AG09319 (cell line): ENCODE measurements around the gene TLR8.

Experiments used
- DNase-seq: peaks from one replicate; pipeline ENCODE4 v3.0.0-alpha.2; 2010; ENCODE audit warnings: low read depth; ENCODE audit errors: extremely low read depth
- TF ChIP-seq, protein P1 (sequence below): IDR thresholded peaks from 2 replicates; pipeline ENCODE4 v1.5.1; 2011; ENCODE audit warnings: low read depth, mild to moderate bottlenecking, inconsistent platforms, low read length, moderate library complexity

TLR8 gene

DNA sequence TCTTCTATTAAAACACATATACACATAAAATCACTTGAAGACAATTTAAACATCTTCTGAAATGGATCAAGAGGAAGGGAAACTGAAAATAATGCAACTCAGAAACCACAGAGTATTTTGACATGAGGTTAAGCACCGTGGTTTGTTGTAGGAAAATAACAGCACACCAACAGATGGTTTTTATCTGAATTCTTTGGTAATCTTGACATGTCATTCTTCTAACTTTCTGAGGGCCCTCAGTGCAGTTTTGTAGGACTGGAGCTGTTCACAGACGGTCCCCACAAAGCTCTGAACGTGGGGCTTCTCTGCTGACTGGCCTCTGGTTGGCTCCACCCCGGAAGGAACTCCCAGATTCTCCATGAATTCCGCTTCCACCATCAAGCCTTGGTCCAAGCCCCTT, 16.0 kb upstream of the TLR8 start:
- TF ChIP-seq, protein P1, sequence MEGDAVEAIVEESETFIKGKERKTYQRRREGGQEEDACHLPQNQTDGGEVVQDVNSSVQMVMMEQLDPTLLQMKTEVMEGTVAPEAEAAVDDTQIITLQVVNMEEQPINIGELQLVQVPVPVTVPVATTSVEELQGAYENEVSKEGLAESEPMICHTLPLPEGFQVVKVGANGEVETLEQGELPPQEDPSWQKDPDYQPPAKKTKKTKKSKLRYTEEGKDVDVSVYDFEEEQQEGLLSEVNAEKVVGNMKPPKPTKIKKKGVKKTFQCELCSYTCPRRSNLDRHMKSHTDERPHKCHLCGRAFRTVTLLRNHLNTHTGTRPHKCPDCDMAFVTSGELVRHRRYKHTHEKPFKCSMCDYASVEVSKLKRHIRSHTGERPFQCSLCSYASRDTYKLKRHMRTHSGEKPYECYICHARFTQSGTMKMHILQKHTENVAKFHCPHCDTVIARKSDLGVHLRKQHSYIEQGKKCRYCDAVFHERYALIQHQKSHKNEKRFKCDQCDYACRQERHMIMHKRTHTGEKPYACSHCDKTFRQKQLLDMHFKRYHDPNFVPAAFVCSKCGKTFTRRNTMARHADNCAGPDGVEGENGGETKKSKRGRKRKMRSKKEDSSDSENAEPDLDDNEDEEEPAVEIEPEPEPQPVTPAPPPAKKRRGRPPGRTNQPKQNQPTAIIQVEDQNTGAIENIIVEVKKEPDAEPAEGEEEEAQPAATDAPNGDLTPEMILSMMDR = no peak
- no peak for DNase-seq

DNA sequence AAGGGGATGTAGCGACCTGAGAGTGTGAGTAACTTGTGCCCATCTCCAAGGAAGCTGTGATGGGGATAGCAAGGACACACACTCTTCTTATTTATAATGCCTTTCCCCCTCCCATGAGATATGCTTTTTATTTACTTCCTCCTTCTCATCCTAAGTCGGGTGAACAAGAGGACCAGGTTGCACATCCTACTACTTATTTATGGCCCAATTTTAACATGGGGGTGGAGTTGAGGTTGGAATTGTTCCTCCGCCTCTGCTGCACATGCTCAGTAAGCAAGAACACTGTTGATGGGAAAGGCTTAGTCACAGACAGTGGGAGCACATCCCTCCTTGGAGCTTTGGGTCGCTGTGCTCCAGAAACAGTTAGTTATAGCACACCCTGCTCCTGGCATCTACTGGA, 15.2 kb upstream of the TLR8 start:
- no peak for DNase-seq
- TF ChIP-seq, protein P1 = no peak

DNA sequence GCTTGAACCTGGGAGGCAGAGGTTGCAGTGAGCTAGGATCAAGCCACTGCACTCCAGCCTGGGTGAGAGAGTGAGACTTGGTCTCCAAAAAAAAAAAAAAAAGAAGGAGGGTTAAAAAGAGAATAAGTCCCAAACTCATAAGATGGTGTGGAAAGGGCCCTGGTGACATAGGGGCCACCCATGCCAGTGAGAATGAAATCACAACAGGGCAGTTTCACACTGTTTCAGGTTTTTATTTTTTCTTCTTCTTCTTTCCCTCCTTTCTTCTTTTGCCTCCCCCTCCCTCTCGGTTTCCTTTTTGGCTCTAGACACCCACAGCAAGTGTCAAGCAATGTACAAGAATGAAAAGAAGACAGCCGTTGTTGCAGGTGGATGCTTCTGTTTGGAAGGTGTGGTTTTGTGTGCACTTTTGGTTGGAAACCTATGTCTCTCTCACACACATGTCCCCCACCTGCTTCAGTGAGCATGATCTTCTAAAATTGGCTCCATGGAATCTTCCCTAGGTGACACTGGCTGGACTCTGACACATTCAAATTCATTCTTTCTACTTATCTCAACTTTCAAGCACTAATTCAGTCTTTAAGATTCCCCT, 14.4 kb upstream of the TLR8 start:
- TF ChIP-seq, protein P1 = no peak
- DNase-seq = no peak

DNA sequence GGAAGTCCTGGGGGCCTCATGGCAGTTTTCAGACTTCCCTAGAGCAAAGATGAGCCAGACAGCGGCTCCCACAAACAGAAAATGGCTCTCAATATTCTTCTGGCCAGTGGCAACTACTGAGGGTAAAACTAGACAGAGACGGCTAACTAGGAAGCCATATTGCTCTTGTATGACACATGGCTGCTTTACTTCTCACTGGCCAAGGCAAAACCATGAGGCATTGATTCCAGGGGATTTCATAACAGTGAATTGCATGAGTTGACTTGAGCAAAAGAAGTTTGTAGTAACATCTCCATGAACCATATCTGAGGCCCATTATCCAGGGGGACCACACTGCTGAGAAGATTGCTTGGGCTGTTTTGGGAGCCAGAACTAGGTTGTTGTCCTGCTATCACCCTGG, 13.7 kb upstream of the TLR8 start:
- DNase-seq = no peak
- TF ChIP-seq, protein P1 = no peak

DNA sequence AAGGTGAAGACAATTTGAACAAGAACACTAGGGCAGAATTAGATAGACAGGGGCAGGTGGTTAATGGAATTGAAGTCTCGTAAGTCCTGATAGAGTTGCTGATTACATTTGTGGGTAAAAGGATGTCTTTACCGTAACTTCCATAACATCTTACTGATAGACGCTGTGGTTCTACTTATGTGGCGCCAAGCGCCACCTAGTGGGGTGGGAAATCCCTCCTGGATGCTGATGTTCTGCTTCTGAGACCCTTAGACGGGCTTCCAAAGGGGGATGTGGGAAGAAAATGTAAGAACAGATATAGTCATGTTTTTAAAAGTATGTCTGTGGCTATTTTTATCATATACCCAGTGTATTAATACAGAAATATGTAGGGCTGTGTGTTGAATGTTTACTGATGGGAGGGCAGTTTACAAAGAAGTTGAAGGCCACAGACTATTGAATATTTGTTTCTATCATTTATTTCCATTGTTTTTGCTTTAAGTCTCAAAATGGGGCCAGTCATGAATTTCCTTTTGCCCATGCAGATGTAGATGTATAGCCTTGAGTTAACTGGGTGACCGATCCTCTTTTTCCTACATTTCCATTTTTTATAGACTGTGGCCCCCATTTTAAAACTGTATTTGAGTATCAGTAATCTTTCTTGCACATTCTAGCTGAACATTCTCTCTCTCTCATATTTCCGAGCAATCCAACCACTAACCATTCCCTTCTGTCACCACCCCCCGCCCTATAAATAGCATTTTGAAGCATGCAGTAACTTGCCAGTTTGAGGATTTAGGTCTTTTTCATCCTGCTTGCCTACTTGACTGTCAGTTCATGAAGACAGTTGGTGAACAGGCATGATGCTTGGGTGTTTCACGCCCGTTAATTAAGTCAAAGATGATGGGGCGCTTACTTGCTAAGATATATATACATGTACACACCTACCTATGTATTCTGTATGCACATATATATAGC, 12.1 kb upstream of the TLR8 start:
- TF ChIP-seq, protein P1 = peak; percentile 46
- no peak for DNase-seq

DNA sequence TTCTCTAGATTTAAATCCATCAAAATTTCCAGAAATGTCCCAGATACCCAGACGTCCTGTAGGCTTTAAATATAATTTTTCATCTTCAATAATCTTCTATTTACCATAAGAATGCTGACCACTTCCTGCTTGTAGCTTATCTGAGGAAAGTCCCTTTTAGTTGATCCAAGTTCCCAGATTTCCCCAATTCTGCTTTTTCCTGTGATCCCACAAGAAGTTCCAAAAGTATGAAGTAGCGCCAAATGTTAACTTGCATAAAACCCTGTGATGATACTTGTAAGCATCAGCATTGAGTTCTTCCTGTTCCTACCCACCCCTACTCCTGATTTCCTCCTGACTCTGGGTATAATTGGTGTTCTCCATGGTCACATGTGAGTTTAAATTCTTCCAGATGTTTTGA, 10.6 kb upstream of the TLR8 start:
- no peak for DNase-seq
- TF ChIP-seq, protein P1 = no peak

DNA sequence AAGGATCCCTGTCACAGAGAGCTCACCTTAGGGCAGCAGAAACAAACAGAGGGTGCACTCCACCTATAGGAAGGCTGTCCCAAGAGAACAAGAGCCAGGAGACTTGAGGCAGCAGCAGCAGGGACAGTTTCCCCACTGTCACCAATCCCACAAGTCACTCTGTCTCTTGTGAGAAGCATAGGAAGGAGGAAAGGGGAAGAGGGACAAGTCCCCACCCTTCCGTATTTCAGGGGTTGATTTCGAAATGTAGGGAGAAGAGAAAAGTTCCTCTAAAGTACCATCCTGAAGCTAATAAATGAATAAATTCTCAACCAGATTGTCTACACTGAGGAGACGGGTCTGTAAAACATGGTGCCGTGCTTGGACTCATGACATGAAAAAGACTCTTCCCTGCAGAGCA, 9.5 kb upstream of the TLR8 start:
- DNase-seq = no peak
- TF ChIP-seq, protein P1 = no peak
